HCT116 (cell line): ENCODE results near the gene MBOAT1. TPM values are rescaled to one million over a fixed set of nuclear protein-coding genes. Genes with fewer than 3 reads are reported as not detected.

Experiments
- ATAC-seq: fragments of 200-7000 bp; cut with Tn5 transposase; 2 replicates; pipeline ENCODE4 v1.9.1; 2020; ENCODE audit warnings: mild to moderate bottlenecking, moderate library complexity
- BruUV-seq: library from RNA; stranded (reverse); fragments of 400-500 nt; replicated peaks from 2 replicates; lab custom pipeline; 2021; lab: Mats Ljungman, UMichigan
- CTCF ChIA-PET: fragments of 300-600 bp; sonication (Branson Sonifier 250); formaldehyde crosslinking; loops from one replicate; lab custom pipeline; 2021; ENCODE audit warnings: antibody characterized with exemption; lab: Charles Lee
- POLR2A ChIA-PET: fragments of 300-600, 350-600 bp; sonication (Branson Sonifier 250); formaldehyde crosslinking; loops from one replicate; lab custom pipeline; 2021; ENCODE audit warnings: antibody characterized with exemption; lab: Charles Lee
- RAD21 ChIA-PET, 2 experiments: fragments of 300-600 bp; sonication (Branson Sonifier 250); formaldehyde crosslinking; loops; one replicate each; lab custom pipeline; 2023; ENCODE audit warnings: low total read pairs in 2 of 2; ENCODE audit not compliant: uncharacterized antibody in 2 of 2, unreplicated experiment in 2 of 2, low non-redundant PET in 1 of 2; lab: Charles Lee
- DNase-seq: peaks from one replicate; pipeline ENCODE4 v3.0.0-alpha.2; 2010; ENCODE audit warnings: low read depth, low spot score
- H2AFZ ChIP-seq: fragments of 200-600 bp; shearing (Covaris generic), sonication (generic); 2 replicates; pipeline ENCODE4 v1.6.1; 2017; ENCODE audit warnings: low read depth, mixed run types, mixed read lengths, antibody characterized with exemption, low read length; ENCODE audit not compliant: poor library complexity, severe bottlenecking
- H3K27ac ChIP-seq: 2 replicates; pipeline ENCODE4 v1.5.1; 2012; ENCODE audit warnings: low read depth, low read length
- H3K27me3 ChIP-seq: fragments of 200-600 bp; sonication (generic); 2 replicates; pipeline ENCODE4 v1.6.1; 2016; ENCODE audit warnings: mixed run types, low read length, mixed read lengths; ENCODE audit not compliant: insufficient read depth
- H3K36me3 ChIP-seq, 2 experiments: fragments of 200-500 bp in 1 of 2; fragments of 200-600 bp in 1 of 2; sonication (Bioruptor generic) in 1 of 2; sonication (generic) in 1 of 2; 2 replicates each; pipeline versions ENCODE4 v1.5.1 to v1.6.1; 2014 to 2016; ENCODE audit warnings: low read length in 2 of 2, inconsistent platforms in 1 of 2, mixed read lengths in 1 of 2, mixed run types in 1 of 2; ENCODE audit not compliant: insufficient read depth in 2 of 2, control insufficient read depth in 1 of 2
- H3K4me1 ChIP-seq, 2 experiments: fragments of 200-600 bp in 1 of 2; sonication (generic) in 1 of 2; 2 replicates each; pipeline versions ENCODE4 v1.5.1 to v1.6.1; 2012 to 2017; ENCODE audit warnings: low read length in 2 of 2, inconsistent platforms in 1 of 2, mild to moderate bottlenecking in 1 of 2, mixed read lengths in 1 of 2, mixed run types in 1 of 2, moderate library complexity in 1 of 2; ENCODE audit not compliant: insufficient read depth in 2 of 2, control insufficient read depth in 1 of 2
- H3K4me2 ChIP-seq: fragments of 200-600 bp; sonication (generic); 2 replicates; pipeline ENCODE4 v1.6.1; 2017; ENCODE audit warnings: mixed run types, low read length, mixed read lengths
- H3K4me3 ChIP-seq, 2 experiments: fragments of 200-600 bp in 1 of 2; sonication (generic) in 1 of 2; replicated peaks in 1 of 2; 2 replicates each; pipeline ENCODE4 v1.5.1; 2011 to 2016; ENCODE audit warnings: low read length in 2 of 2, control low read depth in 1 of 2, low read depth in 1 of 2, mild to moderate bottlenecking in 1 of 2, mixed read lengths in 1 of 2, mixed run types in 1 of 2
- H3K79me2 ChIP-seq: fragments of 200-600 bp; sonication (generic); 2 replicates; pipeline ENCODE4 v1.6.1; 2017; ENCODE audit warnings: mild to moderate bottlenecking, mixed run types, low read length, moderate library complexity, mixed read lengths; ENCODE audit not compliant: insufficient read depth
- H3K9ac ChIP-seq: fragments of 200-600 bp; sonication (generic); 2 replicates; pipeline ENCODE4 v1.6.1; 2016; ENCODE audit warnings: low read length, mixed read lengths
- H3K9me2 ChIP-seq: fragments of 200-600 bp; sonication (generic), shearing (Covaris generic); 2 replicates; pipeline ENCODE4 v1.6.1; 2017; ENCODE audit warnings: mixed run types, mild to moderate bottlenecking, moderate library complexity; ENCODE audit not compliant: insufficient read depth
- H3K9me3 ChIP-seq, 2 experiments: fragments of 200-500 bp in 1 of 2; fragments of 200-600 bp in 1 of 2; sonication (Bioruptor generic) in 1 of 2; sonication (generic) in 1 of 2; 2 replicates each; pipeline ENCODE4 v1.6.1; 2014 to 2017; ENCODE audit warnings: low read length in 2 of 2, mixed read lengths in 2 of 2, inconsistent platforms in 1 of 2, low read depth in 1 of 2, mild to moderate bottlenecking in 1 of 2, mixed run types in 1 of 2, moderate library complexity in 1 of 2; ENCODE audit not compliant: control insufficient read depth in 1 of 2, insufficient read depth in 1 of 2
- H4K20me1 ChIP-seq: fragments of 200-600 bp; sonication (generic), shearing (Covaris generic); 2 replicates; pipeline ENCODE4 v1.6.1; 2017; ENCODE audit warnings: mixed run types, mild to moderate bottlenecking, moderate library complexity; ENCODE audit not compliant: insufficient read depth
- CBX3 ChIP-seq: IDR thresholded peaks from 2 replicates; pipeline ENCODE4 v1.6.1; 2012; ENCODE audit warnings: low read depth
- CEBPB ChIP-seq: IDR thresholded peaks from 2 replicates; pipeline ENCODE4 v1.6.1; 2012; ENCODE audit warnings: low read depth
- POLR2A ChIP-seq: IDR thresholded peaks from 2 replicates; pipeline ENCODE4 v1.7.0; 2011; ENCODE audit warnings: borderline replicate concordance; ENCODE audit not compliant: insufficient read depth, insufficient read length; ENCODE audit errors: extremely low read depth
- SP1 ChIP-seq: IDR thresholded peaks from 2 replicates; pipeline ENCODE4 v1.6.1; 2012; ENCODE audit warnings: low read depth
- ZFX ChIP-seq: fragments of 450-650 bp; IDR thresholded peaks from 2 replicates; pipeline ENCODE4 v1.6.1; 2017
- intact Hi-C: fragments of 100-400 bp; cut with micrococcal nuclease; formaldehyde crosslinking; loops from 2 replicates; pipeline ENCODE4 v1.10.0; 2022
- total RNA-seq: library from RNA; stranded (reverse); gene quantifications from one replicate; pipeline ENCODE4 v1.2.1, GENCODE V29; 2021; ENCODE audit not compliant: unreplicated experiment
- TF ChIP-seq, protein P1 (sequence below), 3 experiments: fragments of 200-600 bp in 1 of 3; sonication (generic) in 1 of 3; IDR thresholded peaks in 2 of 3; conservative IDR thresholded peaks in 1 of 3; 2 replicates each; pipeline ENCODE4 v1.5.1; 2012 to 2017; ENCODE audit warnings: low read depth in 2 of 3, low read length in 2 of 3, antibody characterized with exemption in 1 of 3, borderline replicate concordance in 1 of 3, control low read depth in 1 of 3, mild to moderate bottlenecking in 1 of 3, mixed read lengths in 1 of 3, mixed run types in 1 of 3, moderate library complexity in 1 of 3; ENCODE audit not compliant: insufficient read depth in 1 of 3
- TF ChIP-seq, protein P2 (sequence below): IDR thresholded peaks from 2 replicates; pipeline ENCODE4 v1.6.1; 2012

The MBOAT1 gene
- total RNA-seq, 1 experiment from 2014 or later = 11.7 TPM

DNA sequence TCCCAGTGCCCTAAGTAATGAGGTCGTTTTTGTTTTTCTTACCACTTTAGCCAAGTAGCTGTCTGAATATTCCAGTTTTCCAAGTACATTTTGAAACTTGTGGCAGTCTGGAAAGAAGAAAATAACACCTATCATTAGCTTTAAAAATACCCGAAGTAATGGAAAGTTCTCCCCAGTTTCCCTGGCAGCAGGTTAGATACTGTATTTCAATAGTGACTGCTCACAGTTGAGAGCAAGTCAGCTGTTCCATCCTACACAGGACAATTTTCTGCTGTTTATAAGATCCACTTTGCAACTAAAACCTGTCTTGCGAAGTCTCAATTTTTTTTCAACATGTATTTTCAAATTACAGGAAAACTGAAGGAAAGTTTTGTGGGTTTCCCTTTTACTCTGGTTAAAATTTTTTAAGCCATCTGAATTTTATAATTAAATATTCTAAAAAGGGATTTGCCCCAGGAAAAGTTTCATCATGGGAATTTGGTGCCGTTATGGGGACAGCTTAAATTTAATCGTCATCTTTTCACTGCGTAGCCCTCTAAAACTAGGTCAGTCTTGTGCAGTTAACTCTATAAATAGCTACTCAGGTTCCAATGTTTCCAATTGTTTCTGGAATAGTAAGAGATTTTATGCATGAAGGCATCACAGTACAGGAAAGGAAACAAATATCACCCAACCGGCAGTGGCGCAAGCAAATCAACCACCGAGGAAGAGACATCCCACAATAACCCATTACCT lies 96.9 kb downstream of the MBOAT1 start:
- no peaks in the 10 kb centered on the region for H4K20me1 ChIP-seq
- peaks cover 0 to 7% of the 10 kb centered on the region in 2 experiments; a peak in 1 of 4 replicates for H3K4me1 ChIP-seq
- no peak overlapping the region for H3K9ac ChIP-seq
- RAD21 ChIA-PET = no interaction called here
- H3K4me2 ChIP-seq = no peak overlapping the region
- no peaks in the 10 kb centered on the region for H3K9me3 ChIP-seq
- no peaks in the 10 kb centered on the region for H3K36me3 ChIP-seq
- H3K27ac ChIP-seq = no peak overlapping the region
- no TSS peak for BruUV-seq
- CTCF ChIA-PET = interaction anchor here (2.0 kb wide), 1 partner anchor 11 kb away, joined by 7 read pairs; no protein-coding TSS in a partner anchor
- H3K4me3 ChIP-seq = no peak overlapping the region
- H3K79me2 ChIP-seq = no peaks in the 10 kb centered on the region
- H3K27me3 ChIP-seq = no peaks in the 10 kb centered on the region
- POLR2A ChIA-PET = no interaction called here
- no peaks in the 10 kb centered on the region for H3K9me2 ChIP-seq
- no peak overlapping the region for H2AFZ ChIP-seq
- intact Hi-C loops = no loop called here
- ATAC-seq = no peak
- TF ChIP-seq, protein P1, sequence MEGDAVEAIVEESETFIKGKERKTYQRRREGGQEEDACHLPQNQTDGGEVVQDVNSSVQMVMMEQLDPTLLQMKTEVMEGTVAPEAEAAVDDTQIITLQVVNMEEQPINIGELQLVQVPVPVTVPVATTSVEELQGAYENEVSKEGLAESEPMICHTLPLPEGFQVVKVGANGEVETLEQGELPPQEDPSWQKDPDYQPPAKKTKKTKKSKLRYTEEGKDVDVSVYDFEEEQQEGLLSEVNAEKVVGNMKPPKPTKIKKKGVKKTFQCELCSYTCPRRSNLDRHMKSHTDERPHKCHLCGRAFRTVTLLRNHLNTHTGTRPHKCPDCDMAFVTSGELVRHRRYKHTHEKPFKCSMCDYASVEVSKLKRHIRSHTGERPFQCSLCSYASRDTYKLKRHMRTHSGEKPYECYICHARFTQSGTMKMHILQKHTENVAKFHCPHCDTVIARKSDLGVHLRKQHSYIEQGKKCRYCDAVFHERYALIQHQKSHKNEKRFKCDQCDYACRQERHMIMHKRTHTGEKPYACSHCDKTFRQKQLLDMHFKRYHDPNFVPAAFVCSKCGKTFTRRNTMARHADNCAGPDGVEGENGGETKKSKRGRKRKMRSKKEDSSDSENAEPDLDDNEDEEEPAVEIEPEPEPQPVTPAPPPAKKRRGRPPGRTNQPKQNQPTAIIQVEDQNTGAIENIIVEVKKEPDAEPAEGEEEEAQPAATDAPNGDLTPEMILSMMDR (IDR thresholded peaks at IDR 0.05 in 2 of 3, conservative IDR thresholded peaks at IDR 0.05 in 1 of 3; ENCODE audit: borderline replicate concordance in 1 of 3, insufficient read depth in 1 of 3, low read depth in 2 of 3, low read length in 2 of 3) = no peak
- no peak for TF ChIP-seq SP1
- TF ChIP-seq CEBPB = no peak
- no peak for TF ChIP-seq ZFX
- TF ChIP-seq, protein P2, sequence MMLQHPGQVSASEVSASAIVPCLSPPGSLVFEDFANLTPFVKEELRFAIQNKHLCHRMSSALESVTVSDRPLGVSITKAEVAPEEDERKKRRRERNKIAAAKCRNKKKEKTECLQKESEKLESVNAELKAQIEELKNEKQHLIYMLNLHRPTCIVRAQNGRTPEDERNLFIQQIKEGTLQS = no peak
- no peak for TF ChIP-seq CBX3
- no peak for TF ChIP-seq POLR2A
- TF ChIP-seq, all 23 proteins: peak for 0
- no peak for DNase-seq
